Activated naive CD4-positive, alpha-beta T cell (primary cell): ENCODE results near the gene RASGEF1C.

Source experiments
- DNase-seq, 4 experiments: peaks; one replicate each; lab custom pipeline; 2025; lab: John Stamatoyannopoulos, UW

Gene RASGEF1C

GRCh38 chr5:180159756-180160155 lies 49.3 kb downstream of the RASGEF1C start:
- DNase-seq, result no peak

GRCh38 chr5:180157866-180158265 lies 51.1 kb downstream of the RASGEF1C start:
- DNase-seq, result no peak

GRCh38 chr5:180156141-180156540 lies 52.9 kb downstream of the RASGEF1C start:
- no peak for DNase-seq

GRCh38 chr5:180155365-180155926 lies 53.6 kb downstream of the RASGEF1C start:
- DNase-seq, result no peak

GRCh38 chr5:180154821-180155364 lies 54.1 kb downstream of the RASGEF1C start:
- DNase-seq, result no peak

- DNase-seq, result no peak
Observed at GRCh38 chr5:180153991-180154390, 55.0 kb downstream of the RASGEF1C start.

- no peak for DNase-seq
Observed at GRCh38 chr5:180153099-180153498, 55.9 kb downstream of the RASGEF1C start.

GRCh38 chr5:180143656-180144364 lies 65.2 kb downstream of the RASGEF1C start:
- no peak for DNase-seq

- DNase-seq, result no peak
Observed at GRCh38 chr5:180142824-180143610, 66.0 kb downstream of the RASGEF1C start.

- DNase-seq, result no peak
Observed at GRCh38 chr5:180142021-180142765, 66.8 kb downstream of the RASGEF1C start.

GRCh38 chr5:180141068-180141660 lies 67.8 kb downstream of the RASGEF1C start:
- DNase-seq, result no peak

- DNase-seq, result no peak
Observed at GRCh38 chr5:180140571-180140970, 68.4 kb downstream of the RASGEF1C start.

GRCh38 chr5:180140079-180140554 lies 68.9 kb downstream of the RASGEF1C start:
- no peak for DNase-seq

- no peak for DNase-seq
Observed at GRCh38 chr5:180139731-180140055, 69.3 kb downstream of the RASGEF1C start.

- no peak for DNase-seq
Observed at GRCh38 chr5:180138976-180139730, 69.9 kb downstream of the RASGEF1C start.

GRCh38 chr5:180138214-180138975 lies 70.6 kb downstream of the RASGEF1C start:
- DNase-seq, result no peak

GRCh38 chr5:180137401-180138213 lies 71.4 kb downstream of the RASGEF1C start:
- DNase-seq, result no peak

- DNase-seq, result no peak
Observed at GRCh38 chr5:180136630-180137381, 72.2 kb downstream of the RASGEF1C start.
